KOPT-K1 (cell line): ENCODE measurements around the gene SSBP4.

Experiments
- H3K27ac ChIP-seq: fragments of 200-600 bp; sonication (generic); 2 replicates; pipeline ENCODE4 v1.5.1; 2016; ENCODE audit warnings: antibody characterized with exemption, mild to moderate bottlenecking, low read depth, low read length; ENCODE audit not compliant: poor library complexity, severe bottlenecking
- H3K36me3 ChIP-seq: fragments of 200-600 bp; sonication (generic); 2 replicates; pipeline ENCODE4 v1.5.1; 2017; ENCODE audit warnings: antibody characterized with exemption, mild to moderate bottlenecking, low read length, moderate library complexity; ENCODE audit not compliant: insufficient read depth
- H3K9me3 ChIP-seq: fragments of 200-600 bp; sonication (generic); 2 replicates; pipeline ENCODE4 v1.5.1; 2017; ENCODE audit warnings: antibody characterized with exemption, low read length, mild to moderate bottlenecking; ENCODE audit not compliant: insufficient read depth, poor library complexity, severe bottlenecking

The SSBP4 gene

DNA sequence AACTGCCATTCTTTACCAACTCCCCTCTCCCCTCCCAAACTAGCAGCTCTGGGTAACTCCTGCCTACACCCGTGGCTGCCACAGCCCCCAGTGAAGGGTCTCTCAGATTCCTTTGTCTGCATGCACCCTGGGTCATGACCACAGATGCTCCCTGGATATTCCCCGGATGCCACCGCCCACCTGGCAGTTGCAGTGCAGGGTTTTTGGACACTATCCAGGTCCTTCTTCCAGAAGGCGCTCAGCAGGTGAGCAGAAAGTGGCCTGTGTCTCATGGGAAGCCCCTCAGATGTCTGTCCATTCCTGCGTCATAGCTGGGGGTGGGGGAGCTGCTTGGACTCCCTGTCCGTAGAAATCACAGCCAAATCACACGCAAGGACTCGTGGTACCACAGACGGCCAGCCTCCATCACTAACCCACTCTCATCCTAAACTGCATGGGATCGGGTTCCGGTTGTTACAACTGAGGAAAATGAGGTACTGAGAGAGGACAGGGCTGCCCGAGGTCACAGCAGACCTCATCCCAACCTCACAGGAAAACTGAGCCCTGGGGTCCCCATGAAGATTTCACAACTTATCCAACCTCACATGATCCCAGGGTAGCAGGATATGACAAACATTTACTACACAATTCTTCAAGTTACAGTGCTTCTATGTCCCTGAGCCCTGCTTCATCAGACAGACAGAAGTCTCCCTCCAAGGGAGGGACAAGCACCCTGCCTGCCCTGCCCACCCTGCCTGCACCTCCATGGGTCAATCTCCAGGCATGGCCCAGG is 64.1 kb downstream of the SSBP4 start:
- no peaks in the 10 kb centered on the region for H3K36me3 ChIP-seq
- no peaks in the 10 kb centered on the region for H3K9me3 ChIP-seq
- H3K27ac ChIP-seq: no peak overlapping the region
